Stomach (tissue), 4 donors: ENCODE data around the gene TRIM75.

Experiments
- EP300 ChIP-seq: sonication (generic); formaldehyde crosslinking; IDR thresholded peaks from one replicate; pipeline ENCODE4 v1.6.1; 2017; ENCODE audit warnings: antibody characterized with exemption
- POLR2A ChIP-seq, 4 donors: fragments of 450-650 bp; IDR thresholded peaks; one replicate each; pipeline ENCODE4 v1.6.1; 2016; ENCODE audit warnings: antibody characterized with exemption in 4 of 4, control low read depth in 2 of 4, mild to moderate bottlenecking in 1 of 4, moderate library complexity in 1 of 4
- TF ChIP-seq, protein P1 (sequence below), 7 experiments: fragments of 450-650 bp in 4 of 7; fragments of 200-600 bp in 3 of 7; sonication (generic) in 3 of 7; IDR thresholded peaks; one replicate each; pipeline ENCODE4 v1.5.1; 2016 to 2019; ENCODE audit warnings: antibody characterized with exemption in 7 of 7, control low read depth in 2 of 7, mild to moderate bottlenecking in 1 of 7

DNA sequence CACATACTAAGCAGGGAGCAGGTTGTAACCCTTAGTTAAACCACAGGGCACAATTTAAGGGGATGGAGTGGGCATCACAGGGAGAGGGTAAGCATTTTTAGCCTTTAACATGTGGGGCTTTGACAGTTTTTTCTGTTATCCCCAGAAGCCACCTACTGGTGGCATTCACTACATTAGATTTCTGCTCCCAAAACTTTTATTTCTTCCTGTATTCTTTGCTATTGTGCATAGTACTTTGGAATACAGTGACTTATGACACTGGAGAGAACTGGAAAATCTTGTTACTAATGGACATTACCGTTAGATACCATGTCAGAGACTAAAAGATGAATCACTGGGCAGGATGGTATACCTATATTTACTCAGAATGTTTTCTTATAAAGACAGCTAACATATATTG, 7.3 kb downstream of the TRIM75 start:
- TF ChIP-seq POLR2A (IDR thresholded peaks at IDR 0.05) (no peak), EP300 (no peak)
- TF ChIP-seq, protein P1, sequence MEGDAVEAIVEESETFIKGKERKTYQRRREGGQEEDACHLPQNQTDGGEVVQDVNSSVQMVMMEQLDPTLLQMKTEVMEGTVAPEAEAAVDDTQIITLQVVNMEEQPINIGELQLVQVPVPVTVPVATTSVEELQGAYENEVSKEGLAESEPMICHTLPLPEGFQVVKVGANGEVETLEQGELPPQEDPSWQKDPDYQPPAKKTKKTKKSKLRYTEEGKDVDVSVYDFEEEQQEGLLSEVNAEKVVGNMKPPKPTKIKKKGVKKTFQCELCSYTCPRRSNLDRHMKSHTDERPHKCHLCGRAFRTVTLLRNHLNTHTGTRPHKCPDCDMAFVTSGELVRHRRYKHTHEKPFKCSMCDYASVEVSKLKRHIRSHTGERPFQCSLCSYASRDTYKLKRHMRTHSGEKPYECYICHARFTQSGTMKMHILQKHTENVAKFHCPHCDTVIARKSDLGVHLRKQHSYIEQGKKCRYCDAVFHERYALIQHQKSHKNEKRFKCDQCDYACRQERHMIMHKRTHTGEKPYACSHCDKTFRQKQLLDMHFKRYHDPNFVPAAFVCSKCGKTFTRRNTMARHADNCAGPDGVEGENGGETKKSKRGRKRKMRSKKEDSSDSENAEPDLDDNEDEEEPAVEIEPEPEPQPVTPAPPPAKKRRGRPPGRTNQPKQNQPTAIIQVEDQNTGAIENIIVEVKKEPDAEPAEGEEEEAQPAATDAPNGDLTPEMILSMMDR (IDR thresholded peaks at IDR 0.05) = no peak
